Effector CD4-positive, alpha-beta T cell (primary cell): Measurements from ENCODE around the gene B4GALT1.

Source experiments
- DNase-seq: peaks from one replicate; pipeline ENCODE4 v3.0.0-alpha.2; 2020

Gene B4GALT1

GRCh38 chr9:33117306-33117705 is 49.8 kb downstream of the B4GALT1 start:
- DNase-seq = no peak

- DNase-seq = no peak
These were observed 50.3 kb downstream of the B4GALT1 start for GRCh38 chr9:33116860-33117259.

DNA sequence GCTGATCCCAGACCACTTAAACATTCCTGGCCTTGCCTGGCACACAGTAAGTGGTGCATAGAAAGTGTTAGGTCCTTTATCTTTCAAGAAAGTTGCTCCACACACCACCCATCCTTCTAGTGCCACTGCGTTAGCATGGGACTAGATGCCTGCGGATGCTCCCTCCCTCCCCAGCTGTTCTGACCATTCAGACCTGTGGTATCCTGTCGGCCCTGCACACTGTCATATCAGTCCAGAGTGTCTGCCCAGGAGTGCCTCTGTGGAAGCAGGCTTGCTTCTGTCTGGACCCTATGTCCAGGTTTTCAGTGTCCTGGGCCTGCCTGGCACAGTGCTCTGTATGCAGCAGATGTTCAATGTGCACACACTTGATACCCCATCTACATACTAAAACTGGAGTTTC is 52.4 kb downstream of the B4GALT1 start:
- DNase-seq = no peak

DNA sequence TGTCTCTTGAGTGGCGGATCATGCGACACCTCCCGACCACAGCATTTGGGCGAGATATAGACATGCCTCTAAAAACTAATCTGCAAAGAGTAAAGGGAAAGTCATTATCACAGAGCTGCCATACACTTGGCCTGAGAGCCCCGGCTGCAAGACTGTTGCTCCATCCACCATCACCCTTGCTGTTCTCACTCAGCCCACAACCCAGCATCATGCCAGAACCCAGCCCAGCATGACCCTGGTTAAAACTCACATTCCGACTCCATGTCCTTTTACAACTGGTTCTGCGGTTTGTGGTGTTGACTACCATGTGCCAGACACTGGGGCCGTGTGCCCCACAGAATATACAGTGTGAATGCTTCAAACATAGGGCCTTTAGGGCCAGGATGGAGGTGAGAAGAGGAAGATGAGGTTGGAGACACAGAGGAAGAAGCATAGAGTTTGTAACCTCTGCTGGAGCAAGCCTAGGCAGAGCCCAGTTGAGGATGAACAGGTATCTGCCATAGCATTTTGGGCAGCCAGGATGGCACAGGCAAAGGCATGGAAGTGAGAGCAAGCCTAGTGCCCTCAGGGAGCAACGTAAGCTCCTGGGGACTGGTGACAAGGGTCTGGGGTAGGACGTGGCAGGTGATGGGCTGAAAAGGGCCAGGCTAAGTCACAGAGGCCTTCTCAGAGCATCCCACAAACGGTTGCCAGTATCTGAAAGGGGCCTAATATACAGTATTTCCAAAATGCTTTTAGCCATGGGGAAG is 53.2 kb downstream of the B4GALT1 start:
- no peak for DNase-seq

DNA sequence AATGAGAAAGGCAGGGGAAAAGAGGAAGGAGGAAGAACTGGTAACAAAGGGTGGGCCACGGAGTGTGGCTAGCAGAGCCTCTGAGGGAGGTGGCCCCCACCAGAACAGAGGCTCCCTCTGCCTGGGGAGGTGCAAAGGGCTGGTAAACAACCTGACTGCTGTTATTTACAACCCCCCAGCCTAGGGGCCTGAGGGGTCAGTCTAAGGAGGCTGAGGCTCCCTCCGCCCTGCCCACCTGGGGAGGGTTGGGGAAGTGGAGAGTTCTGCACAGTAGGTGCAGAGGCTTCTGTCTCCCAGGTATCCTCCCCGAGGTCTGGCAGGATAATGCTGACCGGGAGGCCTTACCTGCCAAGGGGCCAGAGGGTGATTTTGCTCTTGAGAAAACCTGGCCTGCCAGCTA is 55.0 kb downstream of the B4GALT1 start:
- no peak for DNase-seq

- DNase-seq = no peak
These were observed 55.5 kb downstream of the B4GALT1 start for GRCh38 chr9:33111631-33112030.

DNA sequence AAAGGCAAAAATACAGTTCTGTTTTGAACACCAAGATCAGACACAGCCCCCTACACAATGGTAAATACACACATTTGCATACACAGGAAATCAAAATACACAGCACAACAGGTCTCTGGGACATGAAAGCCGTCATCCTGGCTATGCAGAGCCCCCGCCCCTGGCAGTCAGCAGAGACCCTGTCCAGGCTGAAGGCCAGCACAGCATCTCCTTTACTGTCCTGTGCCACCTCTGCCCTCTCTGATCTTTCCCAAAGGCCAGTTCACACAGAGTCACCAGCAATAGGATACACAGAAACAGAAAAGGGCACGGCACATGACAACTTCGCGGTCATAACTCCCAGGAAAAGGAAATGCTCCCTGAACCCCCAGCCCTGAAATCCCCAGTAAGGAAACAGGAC is 56.5 kb downstream of the B4GALT1 start:
- DNase-seq = no peak

GRCh38 chr9:33109850-33110595 is 57.1 kb downstream of the B4GALT1 start:
- DNase-seq = no peak

GRCh38 chr9:33109097-33109496 is 58.0 kb downstream of the B4GALT1 start:
- no peak for DNase-seq

DNA sequence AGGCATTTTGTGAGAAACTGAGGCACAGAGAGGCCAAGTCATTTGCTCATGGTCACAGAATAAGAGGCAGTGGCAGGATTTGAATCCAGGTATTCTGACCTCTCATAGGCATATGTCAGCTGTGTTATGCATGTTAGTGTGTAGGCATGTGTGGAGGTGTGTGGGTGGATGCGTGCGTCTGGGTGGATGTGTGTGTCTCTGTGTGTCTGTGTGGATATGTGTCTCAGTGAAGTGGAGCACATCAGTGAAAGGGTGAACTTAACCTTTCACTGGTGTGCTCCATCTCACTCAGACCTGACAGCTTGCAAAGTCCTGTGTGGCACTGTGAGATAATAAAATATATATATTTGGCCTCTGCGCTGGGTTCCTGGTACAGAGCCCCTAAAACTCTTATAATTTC is 58.7 kb downstream of the B4GALT1 start:
- no peak for DNase-seq

- DNase-seq = no peak
These were observed 59.4 kb downstream of the B4GALT1 start for GRCh38 chr9:33107762-33108161.

DNA sequence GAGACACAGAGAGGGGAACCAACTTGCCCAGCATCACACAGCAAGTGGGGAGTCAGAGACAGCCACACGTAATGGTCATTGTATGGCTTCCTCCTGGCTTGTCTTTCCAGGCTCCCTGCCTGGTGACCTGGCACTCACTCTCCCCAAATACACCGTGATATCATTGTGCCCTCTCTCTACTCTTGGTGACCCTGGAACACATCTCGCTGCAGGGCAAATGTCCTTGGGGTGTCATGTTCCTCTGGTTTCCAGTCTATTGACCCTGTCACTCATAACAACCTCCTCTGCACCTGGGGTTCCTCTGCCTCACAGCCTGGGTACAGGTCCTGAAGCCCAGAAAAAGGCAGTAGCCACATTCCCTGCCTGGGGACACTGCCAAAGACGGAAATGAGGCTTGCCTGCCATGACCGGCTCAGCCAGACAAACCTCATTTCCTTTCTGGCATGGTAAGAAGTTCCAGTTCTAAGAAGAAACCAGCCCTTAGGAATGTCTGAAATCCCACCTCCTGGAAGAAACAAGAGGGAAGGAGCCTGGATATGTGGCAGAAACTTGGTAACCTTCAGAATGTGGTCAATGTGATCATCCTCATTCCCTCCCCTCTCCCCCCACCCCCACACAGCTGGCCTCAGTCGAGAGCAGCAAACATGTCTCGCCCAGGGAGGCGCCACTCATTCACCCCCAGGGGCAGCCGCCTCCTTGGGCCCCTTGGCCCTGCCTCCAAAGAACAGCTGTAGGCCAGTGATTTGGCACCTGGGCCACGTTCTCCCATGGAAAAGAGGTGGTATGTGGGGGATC is 60.1 kb downstream of the B4GALT1 start:
- DNase-seq = no peak

DNA sequence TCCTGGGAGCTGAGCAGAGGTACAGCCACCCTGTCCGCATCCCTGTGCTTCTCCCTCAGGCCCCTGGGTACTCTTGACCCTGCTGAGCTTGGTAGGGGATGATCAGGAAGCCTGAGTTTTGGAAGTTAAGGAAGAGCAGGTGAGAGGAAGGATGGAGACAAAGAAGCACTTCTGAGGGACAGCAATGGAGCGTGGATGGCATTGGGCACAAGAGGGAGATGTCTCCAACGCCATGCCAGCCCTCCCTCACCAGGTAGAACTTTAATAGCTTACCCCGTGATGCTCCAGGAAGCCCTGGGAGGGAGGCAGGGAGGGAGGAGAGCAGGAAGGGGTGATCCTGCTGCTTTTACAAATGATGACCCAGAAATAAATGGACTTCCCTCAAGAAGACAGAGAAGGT is 60.8 kb downstream of the B4GALT1 start:
- DNase-seq = no peak

DNA sequence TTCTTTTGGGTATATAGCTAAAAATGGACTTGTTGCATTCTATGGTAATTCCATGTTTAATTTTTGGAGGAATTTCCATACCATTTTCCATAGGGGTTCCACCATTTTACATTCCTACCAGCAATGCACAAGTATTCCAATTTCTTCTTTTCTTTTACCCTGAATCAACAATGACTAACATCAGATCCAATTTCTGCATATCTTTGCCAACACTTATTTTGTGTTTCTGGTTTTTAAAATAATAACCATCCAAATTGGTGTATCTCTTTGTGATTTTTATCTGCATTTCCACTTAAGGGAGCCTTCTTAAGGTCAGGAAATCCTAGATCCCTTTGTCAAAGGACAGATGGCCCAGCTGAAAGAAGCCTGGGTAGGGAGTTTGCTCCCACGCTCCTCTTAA is 61.2 kb downstream of the B4GALT1 start:
- no peak for DNase-seq

- no peak for DNase-seq
These were observed 61.6 kb downstream of the B4GALT1 start for GRCh38 chr9:33105504-33105903.

- DNase-seq = no peak
These were observed 62.7 kb downstream of the B4GALT1 start for GRCh38 chr9:33104401-33104800.

DNA sequence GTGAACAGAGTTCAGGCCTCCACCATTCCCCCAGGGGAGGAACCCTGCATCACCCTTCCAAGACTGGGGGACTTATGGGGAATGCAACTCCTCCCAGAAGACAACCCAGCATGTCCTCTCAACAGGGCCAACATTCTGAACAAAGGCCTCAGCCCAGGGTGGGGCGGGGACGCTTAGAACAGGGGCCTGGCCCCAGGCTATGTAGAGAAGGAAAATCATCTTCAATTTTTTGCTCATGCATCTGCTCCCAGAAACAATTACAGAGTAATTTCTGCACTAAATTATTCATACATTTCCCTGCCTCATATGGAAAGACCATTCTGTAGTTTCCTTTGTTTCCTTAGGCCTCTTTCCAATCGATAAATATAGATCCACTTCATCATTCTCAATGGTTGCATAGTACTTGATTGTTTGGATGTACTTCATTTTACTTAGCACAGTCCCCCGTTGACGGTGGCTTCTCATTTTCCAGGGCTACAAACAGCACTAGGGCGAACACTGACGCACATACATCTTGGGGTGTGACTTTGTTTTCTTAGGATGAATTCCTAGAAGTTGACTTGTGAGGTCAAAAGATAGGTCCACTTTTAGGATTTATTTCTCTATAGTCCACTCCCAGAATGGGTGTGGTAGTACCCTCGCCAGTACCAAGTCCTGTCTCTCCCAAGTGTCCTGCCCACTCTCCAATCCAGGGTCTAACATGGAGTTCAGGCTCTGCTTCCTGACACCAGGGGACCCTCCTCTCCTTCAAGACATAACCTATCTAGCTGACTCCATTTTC is 63.4 kb downstream of the B4GALT1 start:
- no peak for DNase-seq

DNA sequence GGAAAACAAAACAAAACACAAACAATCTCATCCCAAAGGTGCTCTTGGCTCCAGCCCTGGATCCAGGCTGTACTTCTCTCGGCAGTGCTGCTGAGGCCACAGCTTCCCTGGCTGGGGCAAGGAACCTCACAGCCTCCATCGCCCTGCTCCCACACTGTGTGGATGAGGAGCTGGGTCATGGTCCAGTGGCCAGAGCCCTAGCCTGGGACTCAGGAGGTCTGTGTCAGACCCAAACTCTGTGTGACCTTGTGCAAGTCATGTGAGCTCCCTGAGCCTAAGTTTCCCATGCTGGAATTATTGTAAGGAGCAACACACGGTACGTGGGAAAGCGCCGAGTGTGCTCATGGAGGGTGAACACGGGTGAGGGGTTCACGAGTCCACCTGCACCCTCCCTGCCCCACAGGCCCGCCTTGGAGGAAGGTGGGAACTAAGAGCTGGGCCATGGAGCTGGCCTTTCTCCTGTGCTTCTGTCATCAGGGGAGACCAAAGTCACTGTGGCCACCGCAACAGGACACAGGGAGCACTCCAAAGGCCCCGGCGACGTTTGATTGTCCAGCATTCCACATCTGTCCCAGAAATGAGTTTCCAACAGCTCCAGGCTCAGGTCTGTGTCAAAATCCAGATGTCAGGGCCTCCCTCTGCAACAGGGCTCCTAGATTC is 64.5 kb downstream of the B4GALT1 start:
- no peak for DNase-seq

DNA sequence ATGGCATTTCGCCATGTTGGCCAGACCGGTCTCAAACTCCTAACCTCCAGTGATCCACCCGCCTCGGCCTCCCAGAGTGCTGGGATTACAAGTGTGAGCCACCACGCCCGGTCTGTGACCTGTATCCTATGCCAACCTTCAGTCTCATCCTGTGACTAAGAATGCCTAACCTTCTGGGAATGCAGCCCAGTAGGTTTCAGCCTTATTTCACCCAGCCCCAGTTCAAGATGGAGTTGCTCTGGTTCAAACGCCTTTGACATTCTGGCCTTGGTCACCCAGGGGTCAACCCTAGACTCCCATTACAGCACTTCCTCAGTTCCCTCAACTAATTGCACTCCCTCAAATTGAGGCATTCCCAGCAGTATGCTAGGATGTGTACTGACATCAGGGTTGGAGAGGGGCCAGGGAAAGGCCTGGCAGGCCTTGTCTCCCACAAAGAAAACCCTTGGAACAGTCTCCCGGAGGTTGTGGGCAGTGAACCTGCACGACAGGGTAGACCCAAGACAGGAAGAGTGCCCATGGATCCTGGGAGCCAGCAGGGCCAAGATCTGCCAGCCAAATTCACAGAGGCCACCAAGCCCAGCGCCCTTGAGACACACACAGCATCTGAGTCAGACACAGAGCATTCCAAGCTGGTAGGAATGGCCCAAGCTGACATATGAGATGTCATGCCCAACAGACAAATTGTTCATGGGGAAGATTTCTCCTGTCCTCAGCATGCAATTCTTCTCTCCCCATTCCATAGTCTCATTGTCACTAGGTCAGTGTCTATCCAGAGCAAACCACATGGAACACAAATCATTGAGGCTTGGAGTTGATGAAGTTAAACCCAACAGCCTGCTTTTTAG is 65.8 kb downstream of the B4GALT1 start:
- DNase-seq = no peak

- no peak for DNase-seq
These were observed 67.4 kb downstream of the B4GALT1 start for GRCh38 chr9:33099754-33100153.

DNA sequence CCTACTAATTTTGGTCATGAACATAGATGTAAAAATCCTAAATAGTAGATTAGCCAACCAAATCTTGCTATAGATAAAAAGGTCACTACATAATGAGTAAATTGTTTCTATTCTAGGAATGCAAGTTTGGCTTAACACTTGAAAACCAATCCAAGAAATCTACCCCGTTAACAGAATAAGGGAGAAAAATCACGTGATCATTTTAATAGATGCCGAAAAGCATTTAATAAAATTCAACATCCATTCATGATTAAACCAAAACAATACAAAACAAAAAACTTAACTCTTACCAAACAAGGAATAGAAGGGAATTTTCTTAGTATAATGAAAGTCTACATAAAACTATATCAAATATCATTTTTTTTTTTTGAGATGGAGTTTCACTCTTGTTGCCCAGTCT is 69.9 kb downstream of the B4GALT1 start:
- no peak for DNase-seq
